NCI-H2196 (cell line): ENCODE data around the gene TTC7B.

Experiments used
- DNase-seq: peaks from one replicate; lab custom pipeline; 2025; ENCODE audit not compliant: unreplicated experiment; lab: John Stamatoyannopoulos, UW

Gene TTC7B

GRCh38 chr14:90604356-90604755 is 211.9 kb downstream of the TTC7B start:
- DNase-seq = no peak

DNA sequence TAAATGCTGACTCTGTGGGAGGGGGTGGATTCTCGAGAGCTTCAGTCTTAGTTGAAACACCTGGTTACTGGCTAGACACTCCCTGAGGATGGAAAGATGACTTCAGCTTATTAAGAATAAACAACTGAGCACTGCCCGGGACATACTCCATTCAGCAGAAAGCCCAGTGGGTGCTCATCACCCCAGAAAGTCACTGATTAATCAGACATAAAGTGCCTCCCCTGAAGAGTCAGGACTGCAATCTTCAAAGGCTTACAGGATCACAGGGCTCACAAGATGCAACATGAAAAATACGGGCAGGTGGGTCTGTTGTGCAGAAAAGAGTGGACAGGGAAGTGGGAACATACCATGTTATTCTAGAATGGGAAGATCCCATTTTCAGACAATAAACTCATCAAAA is 212.4 kb downstream of the TTC7B start:
- no peak for DNase-seq

DNA sequence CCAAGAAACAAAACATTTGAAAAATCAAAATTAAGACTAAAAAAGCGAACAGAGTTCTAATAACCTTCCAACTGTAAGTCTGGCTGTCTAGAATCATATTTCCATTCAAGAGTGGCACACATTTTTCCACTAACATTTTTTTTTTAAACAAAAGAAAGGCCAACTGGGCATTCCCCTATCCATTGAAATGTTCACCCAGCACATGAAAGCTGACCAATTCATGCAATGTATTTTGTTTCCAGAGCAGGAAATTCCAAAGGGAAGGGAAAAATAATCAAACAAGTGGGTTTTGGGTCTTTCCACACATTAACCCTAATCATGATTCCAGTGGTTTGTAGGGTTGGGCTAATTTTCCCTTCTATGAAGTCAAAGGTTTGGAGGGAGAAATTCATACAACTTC is 212.9 kb downstream of the TTC7B start:
- DNase-seq = no peak

- DNase-seq = no peak
Measured at GRCh38 chr14:90602088-90602687, 214.0 kb downstream of the TTC7B start.

- DNase-seq = no peak
Measured at GRCh38 chr14:90601563-90601962, 214.7 kb downstream of the TTC7B start.

DNA sequence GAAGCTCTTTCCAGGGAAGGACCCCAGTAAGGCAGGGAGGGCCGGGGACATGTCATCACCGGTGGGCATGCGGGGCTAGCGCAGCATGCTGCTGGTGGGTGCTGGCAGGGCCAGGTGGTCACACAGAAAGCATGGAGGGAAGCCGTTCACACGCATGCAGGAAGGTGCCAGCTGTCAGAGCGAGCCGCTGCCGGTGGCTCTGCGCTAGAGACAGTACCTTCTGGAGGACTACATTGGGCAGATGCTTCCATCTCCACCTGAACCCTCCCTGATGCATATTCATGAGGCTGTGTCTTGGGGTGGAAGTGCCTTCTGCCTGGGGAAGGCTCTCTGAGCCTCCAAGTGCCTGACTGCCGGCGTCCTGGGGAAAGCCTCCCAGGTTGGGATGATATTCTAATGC is 215.6 kb downstream of the TTC7B start:
- DNase-seq = no peak

DNA sequence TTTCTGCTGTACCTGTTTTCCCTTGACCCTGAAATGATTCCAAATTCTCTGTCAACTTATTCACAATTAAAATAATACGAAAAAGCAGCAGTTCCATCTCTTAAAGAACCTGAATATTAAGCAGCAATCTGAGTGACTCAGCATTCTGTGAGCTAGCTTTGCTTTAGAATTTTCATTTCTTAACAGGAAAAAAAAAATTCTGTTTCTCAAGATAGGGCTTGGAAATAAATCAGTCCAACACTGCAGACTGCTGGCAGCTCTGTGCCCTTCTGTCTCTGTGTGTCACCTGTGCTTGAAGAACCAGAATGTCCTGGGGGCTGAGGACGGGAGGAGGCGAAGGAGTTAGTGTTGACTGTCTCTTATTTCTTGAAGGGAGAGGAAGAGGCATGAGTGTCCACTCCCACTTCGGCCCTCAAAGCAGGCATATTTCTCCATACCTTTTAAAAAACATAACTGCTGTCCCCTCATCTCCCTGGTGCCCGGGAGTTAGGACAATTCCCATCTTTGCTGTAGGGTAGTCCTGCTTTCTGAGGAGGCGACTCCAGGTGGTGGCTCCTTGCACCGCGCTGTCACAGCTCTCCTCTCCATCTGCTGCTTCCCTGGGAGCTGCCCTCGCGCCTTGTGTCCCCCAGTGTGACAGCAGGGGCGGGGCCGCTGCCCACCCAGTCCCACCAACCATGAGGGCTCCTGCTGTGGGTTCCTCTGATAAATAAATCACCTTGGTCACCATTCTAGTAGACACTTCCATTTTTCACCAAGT is 216.3 kb downstream of the TTC7B start:
- no peak for DNase-seq

GRCh38 chr14:90599339-90599738 is 216.9 kb downstream of the TTC7B start:
- no peak for DNase-seq

- DNase-seq = no peak
Measured at GRCh38 chr14:90597961-90598360, 218.3 kb downstream of the TTC7B start.

DNA sequence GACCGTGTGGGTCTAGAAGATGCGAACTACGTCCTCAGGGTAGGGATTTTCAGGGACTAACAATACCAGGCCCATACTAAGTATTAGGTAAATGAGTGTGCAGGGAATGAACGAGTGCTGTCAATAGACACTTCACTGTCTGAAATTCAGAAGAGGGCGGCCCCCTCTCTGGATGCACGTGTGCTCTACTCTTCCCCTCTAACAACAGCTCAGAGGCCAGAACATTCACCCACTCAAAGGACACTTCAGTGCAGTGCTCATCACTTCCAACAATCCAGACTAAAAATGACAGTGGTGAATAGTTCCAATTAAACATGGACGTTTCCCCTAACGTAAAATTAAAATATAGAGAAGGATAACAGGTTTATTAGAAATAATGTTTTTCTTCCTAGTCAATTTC is 219.5 kb downstream of the TTC7B start:
- no peak for DNase-seq

DNA sequence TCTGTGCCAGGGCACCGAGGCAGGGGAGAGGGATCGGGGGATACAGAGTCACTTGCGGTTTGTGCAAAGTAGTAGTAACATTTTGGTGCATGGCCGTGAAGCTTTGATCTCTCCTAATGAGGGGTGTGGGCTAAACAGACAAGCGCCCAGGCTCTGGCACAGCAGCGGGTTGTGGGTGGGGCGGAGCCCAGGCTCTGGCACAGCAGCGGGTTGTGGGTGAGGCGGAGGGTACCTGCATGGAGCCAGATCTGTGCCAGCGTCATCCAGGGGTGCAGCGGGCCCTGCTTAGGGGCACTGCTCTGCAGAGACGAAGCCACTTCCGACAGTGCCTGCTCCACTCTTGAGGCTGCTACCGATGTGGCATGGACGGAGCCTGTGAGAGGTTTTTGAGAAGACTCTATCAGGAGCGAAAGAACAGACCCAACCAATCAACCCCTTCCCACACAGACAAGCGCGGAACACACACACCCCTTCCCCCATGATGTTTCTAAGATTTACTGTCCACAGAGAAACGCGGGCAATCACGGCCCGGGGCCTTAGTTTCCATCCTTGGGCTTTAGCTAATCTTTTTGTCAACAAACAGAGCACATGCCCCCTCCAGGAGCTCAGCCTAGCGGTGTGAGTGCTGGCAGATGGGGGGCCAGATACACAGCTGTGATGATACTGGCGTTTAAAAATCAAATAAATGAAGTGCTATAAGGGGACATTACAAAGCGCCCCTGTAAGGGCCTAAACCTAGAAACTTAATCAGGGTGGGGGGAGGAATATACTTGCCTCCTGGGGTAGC is 222.8 kb downstream of the TTC7B start:
- DNase-seq = no peak

- no peak for DNase-seq
Measured at GRCh38 chr14:90592655-90593054, 223.6 kb downstream of the TTC7B start.

DNA sequence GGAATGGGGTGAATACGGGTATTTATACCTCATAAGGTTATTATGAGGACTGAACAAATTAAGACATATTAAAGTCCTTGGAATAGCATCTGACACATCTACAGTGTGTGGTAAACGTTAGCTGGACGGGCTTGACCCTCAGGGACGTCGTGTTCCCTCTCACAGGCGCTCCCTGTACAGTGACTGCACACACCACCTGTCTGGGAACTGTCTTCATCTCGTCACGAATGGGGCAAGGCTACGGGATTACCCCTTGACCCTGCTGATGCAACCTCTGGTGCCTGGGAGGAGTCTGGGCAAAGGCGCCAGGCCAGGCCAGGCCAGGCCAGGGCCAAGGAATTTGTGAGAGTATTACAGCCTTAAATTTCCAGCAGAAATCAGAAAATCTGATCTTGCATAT is 228.3 kb downstream of the TTC7B start:
- no peak for DNase-seq

DNA sequence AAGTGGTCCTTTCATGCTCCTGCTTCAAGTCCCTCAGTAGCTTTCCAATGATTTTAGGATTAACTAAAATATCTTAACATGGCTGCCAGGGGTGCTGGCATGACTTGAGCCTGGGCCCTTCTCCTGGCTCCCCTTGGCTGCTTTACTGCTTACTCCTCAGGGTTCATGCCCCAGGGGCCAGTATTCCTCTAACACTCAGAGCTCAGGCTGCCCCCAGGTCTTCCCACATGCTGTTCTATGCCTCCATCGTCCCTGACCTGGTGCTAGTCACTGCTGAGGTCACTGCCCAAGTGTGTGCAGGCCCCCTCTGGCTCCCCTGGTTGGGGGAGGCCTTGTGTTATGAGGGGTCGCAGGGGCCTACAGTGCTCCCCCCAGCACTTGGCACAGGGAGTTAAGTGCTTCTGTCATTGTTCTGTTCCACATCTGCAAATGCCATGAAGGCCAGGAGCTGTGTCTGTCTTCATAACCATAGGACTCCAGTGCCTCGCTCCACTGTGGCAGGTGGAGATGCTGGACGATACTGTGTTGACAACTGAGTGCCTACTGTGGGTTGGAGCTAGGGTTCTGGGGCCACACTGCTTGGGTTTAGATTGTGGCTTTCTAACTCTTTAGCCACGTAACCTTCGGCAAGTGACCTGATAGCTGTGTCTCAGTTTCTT is 228.8 kb downstream of the TTC7B start:
- DNase-seq = no peak

- no peak for DNase-seq
Measured at GRCh38 chr14:90585106-90585505, 231.1 kb downstream of the TTC7B start.

DNA sequence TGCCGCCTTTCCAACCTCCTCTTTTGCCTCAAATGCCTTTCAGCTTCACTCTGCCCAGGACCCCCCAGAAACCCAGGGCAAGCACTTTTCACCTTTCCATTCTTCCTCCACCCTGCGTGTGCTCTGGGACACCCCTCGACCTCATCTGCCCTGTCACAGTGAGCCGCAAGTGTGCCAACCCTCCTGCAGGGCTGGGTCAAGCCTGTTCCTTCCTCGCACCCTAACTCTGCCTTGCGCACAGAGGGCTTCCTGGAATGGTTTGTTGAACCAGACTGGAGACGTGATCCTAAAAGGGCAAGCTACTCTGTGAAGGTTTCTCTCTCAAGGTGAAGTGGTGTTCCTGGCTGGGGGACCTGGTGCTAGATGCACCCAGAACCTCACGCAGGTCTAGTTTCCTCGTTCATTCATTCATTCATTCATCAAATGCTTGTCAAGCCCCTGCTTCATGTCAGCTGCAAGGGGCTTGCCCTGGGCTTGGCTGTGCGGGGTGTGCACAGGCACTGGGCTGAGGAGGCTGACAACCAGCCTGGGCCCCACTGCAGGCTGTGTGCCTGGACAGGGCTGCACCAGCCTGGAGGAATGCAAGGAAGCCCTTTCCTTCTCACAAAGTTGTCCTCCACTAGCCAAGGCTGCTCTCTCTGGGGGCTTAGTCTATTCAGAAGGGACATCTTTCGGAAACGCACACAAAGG is 232.2 kb downstream of the TTC7B start:
- DNase-seq = no peak

- DNase-seq = no peak
Measured at GRCh38 chr14:90583427-90583826, 232.8 kb downstream of the TTC7B start.

GRCh38 chr14:90582166-90582565 is 234.1 kb downstream of the TTC7B start:
- DNase-seq = no peak

DNA sequence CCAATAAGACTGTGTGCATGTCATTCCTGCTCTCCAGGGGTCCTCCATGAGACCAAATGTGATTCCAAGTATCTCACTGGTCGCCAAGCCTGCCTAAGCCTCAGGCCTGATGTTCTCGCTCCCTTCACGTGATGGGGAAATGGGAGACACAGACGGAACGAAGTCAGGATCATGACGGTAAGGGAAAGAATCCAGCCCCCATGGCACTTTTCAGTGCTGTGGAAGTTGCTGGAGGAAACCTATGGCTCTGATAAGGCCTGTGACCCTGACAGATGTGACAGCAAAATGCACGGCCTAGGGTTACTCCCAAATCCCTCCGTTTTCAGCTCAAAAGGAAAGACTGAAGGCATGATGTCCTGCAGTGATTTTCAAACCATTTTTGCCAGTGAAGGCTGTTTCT is 234.5 kb downstream of the TTC7B start:
- no peak for DNase-seq

DNA sequence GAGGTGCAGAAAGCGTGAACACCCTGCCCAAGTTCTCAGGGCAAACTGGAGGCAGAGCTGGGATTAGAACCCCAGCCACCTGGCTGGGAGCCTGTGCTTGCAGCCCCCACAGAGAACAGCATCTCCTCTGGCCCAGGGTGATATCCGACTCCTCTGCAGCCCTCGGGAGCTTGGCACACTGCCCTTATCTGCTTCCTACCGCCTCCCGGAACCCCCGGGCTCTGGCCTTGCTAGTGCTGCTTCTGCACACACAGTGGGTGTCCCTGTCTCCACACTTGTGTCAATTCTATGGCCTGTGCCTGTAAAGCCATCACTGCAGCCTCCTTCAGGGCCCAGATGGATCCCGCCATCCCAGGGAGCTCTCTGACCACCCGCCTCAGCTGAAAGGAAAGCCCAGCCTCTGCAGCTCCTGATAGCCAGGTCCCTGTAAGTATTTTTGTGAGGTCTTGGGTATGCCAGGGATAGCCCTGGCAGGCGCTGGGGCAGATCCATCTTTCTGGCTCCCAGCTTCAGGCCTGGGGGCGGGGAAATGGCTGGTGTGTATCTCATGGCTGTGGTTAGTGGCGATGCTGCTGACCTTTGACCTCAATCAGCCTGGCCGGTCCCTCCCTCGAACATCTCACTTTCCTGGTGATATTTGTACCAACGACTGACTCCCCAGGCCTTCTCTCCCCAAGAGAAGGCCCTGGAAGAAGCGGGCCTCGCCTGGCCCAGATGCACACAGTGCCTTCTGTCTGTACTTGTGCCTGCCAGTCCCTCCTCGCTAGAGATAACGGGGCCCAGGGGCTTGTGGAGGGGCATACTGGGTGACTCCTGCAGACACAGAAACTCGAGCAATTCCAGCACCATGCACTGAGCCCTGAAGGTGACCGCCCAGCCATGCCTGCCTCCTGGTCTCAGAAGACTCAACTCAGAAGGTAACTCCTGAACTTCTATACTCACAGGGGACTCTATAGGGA is 235.6 kb downstream of the TTC7B start:
- DNase-seq = no peak
